Glutamatergic neuron (in vitro differentiated cells): ENCODE data around the gene SEPTIN7. TPM values are rescaled to one million over a fixed set of nuclear protein-coding genes. Genes with fewer than 3 reads are reported as not detected.

Experiments
- DNase-seq: peaks from one replicate; pipeline ENCODE4 v3.0.0; 2022
- H3K27ac Mint-ChIP-seq: one replicate; pipeline ENCODE4 v1.8.0; 2020; ENCODE audit warnings: mild to moderate bottlenecking, mixed read lengths, inconsistent platforms; ENCODE audit not compliant: unreplicated experiment
- H3K27me3 Mint-ChIP-seq: one replicate; pipeline ENCODE4 v1.8.0; 2020; ENCODE audit warnings: mild to moderate bottlenecking, moderate library complexity, mixed read lengths, inconsistent platforms; ENCODE audit not compliant: unreplicated experiment
- H3K36me3 Mint-ChIP-seq: one replicate; pipeline ENCODE4 v1.8.0; 2020; ENCODE audit warnings: mild to moderate bottlenecking, mixed read lengths, inconsistent platforms; ENCODE audit not compliant: unreplicated experiment
- H3K4me1 Mint-ChIP-seq: one replicate; pipeline ENCODE4 v1.8.0; 2020; ENCODE audit warnings: mild to moderate bottlenecking, low read depth, mixed read lengths, inconsistent platforms; ENCODE audit not compliant: unreplicated experiment
- H3K4me3 Mint-ChIP-seq: one replicate; pipeline ENCODE4 v1.8.0; 2020; ENCODE audit warnings: mild to moderate bottlenecking, mixed read lengths, inconsistent platforms; ENCODE audit not compliant: unreplicated experiment
- H3K9me3 Mint-ChIP-seq: one replicate; pipeline ENCODE4 v1.8.0; 2020; ENCODE audit warnings: mild to moderate bottlenecking, moderate library complexity, mixed read lengths, inconsistent platforms; ENCODE audit not compliant: unreplicated experiment
- long read RNA-seq: library from polyadenylated mRNA; unstranded; transcript quantifications from one replicate; pipeline ENCODE4 v2.0.0, GENCODE V29; 2020; ENCODE audit not compliant: unreplicated experiment
- total RNA-seq: library from RNA; stranded (reverse); fragmentation: NEBNext Ultra II Directional; extraction: Animal tissue kit (Norgen Biotek cat#: 25700); gene quantifications from one replicate; pipeline ENCODE4 v1.2.1, GENCODE V29; 2021; ENCODE audit not compliant: unreplicated experiment
- TF ChIP-seq, protein P1 (sequence below): fragments of 200-600 bp; sonication (generic); IDR thresholded peaks from one replicate; pipeline ENCODE4 v1.5.0; 2021; ENCODE audit not compliant: partially characterized antibody, unreplicated experiment

SEPTIN7 gene
- total RNA-seq, result 189 TPM
- long read RNA-seq, full-length matches to known transcripts, result 65 of 110 reads
- long read RNA-seq, partial matches to known transcripts, result 24 of 110 reads
- long read RNA-seq, other reads (novel, unspliced or antisense), result 21 of 110 reads

DNA sequence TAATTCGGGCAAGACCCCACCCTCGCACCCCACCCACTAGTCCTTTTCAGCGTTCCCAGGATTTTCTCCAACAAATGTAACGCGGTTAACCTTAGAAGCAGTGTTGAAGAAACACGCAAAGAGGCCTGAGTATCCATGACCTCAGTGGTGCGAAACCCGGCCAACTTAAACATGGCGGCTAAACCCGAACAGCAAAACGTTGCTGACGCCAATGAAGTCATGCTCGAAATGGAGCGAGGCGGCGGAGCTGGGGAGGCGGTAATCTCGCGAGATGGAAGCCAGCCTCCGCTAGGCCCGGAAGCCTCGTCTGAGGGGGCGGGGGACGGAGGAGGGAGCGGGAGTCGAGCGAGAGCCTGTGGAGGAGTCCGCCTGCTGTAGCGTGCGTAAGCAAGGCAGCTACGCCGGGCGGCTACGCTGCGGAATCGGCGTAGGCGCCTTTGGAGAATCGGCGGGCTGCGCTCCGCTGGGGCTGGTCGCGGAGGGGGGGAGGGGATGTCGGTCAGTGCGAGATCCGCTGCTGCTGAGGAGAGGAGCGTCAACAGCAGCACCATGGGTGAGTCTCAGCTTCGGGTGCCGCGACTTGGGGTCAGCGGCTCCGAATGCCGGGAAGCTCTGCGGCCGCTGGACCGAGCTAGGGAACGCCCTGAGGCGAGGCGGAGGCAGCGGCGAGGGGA, at the start of gene SEPTIN7:
Gene SEPTIN7, plus strand, starts transcription at position 340 of the 674 bp plus-strand sequence. Its CDS starts 153 bp downstream, at position 493.
- DNase-seq, result peak; percentile 98
- H3K4me1 Mint-ChIP-seq, result peaks cover 22% of the 10 kb centered on the region
- H3K4me3 Mint-ChIP-seq, result peak within 1 kb of the TSS; percentile 93
- H3K9me3 Mint-ChIP-seq, result peaks cover 17% of the 10 kb centered on the region
- H3K27me3 Mint-ChIP-seq, result peaks cover 9% of the 10 kb centered on the region
- no peaks in the 10 kb centered on the region for H3K36me3 Mint-ChIP-seq
- peak within 1 kb of the TSS; percentile 97 for H3K27ac Mint-ChIP-seq
- TF ChIP-seq, protein P1, sequence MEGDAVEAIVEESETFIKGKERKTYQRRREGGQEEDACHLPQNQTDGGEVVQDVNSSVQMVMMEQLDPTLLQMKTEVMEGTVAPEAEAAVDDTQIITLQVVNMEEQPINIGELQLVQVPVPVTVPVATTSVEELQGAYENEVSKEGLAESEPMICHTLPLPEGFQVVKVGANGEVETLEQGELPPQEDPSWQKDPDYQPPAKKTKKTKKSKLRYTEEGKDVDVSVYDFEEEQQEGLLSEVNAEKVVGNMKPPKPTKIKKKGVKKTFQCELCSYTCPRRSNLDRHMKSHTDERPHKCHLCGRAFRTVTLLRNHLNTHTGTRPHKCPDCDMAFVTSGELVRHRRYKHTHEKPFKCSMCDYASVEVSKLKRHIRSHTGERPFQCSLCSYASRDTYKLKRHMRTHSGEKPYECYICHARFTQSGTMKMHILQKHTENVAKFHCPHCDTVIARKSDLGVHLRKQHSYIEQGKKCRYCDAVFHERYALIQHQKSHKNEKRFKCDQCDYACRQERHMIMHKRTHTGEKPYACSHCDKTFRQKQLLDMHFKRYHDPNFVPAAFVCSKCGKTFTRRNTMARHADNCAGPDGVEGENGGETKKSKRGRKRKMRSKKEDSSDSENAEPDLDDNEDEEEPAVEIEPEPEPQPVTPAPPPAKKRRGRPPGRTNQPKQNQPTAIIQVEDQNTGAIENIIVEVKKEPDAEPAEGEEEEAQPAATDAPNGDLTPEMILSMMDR, result no peak

- Mint-ChIP-seq H3K4me1 (peaks cover 4% of the 10 kb centered on the region), H3K27ac (no peak overlapping the region), H3K9me3 (no peaks in the 10 kb centered on the region), H3K4me3 (no peak overlapping the region), H3K27me3 (peaks cover 2% of the 10 kb centered on the region), H3K36me3 (no peaks in the 10 kb centered on the region)
- no peak for DNase-seq
- TF ChIP-seq, protein P1, result no peak
Measured at GRCh38 chr7:35752742-35753141, 48.1 kb upstream of the SEPTIN7 start.

- Mint-ChIP-seq H3K4me3 (no peak overlapping the region), H3K9me3 (no peaks in the 10 kb centered on the region), H3K36me3 (no peaks in the 10 kb centered on the region), H3K27ac (no peak overlapping the region), H3K4me1 (no peaks in the 10 kb centered on the region), H3K27me3 (peaks cover 2% of the 10 kb centered on the region)
- TF ChIP-seq, protein P1, result no peak
- peak; percentile 32 for DNase-seq
Measured at GRCh38 chr7:35753761-35754603, 46.9 kb upstream of the SEPTIN7 start.

DNA sequence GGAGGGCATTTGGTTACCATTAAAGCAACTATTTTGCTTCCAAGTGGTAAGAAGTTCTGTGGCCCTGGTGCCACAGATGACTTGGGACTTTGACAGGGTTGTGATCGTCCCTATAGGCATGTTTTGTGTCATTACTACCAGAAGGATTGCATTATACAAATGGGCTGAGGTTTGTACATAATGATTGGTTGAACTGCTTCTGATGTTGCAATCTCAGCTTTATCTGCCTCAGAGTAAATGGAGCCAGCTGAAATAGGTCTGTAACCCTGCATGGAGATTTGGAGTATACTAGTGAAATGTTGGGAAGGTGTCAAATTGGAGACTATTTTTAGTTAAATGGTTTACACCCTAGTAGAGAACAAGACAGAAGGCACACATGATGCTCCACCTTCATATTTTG, 46.1 kb upstream of the SEPTIN7 start:
- Mint-ChIP-seq H3K4me1 (no peaks in the 10 kb centered on the region), H3K27ac (no peak overlapping the region), H3K9me3 (no peaks in the 10 kb centered on the region), H3K27me3 (peaks cover 2% of the 10 kb centered on the region), H3K36me3 (no peaks in the 10 kb centered on the region), H3K4me3 (no peak overlapping the region)
- no peak for DNase-seq
- TF ChIP-seq, protein P1, result no peak
